GM10248 (cell line): Measurements from ENCODE around the gene DDR2.

Source experiments
- CTCF ChIA-PET: fragments of 300-600 bp; sonication (Branson Sonifier 250); formaldehyde crosslinking; extraction: SDS; loops from one replicate; lab custom pipeline; 2021; ENCODE audit warnings: antibody characterized with exemption; lab: Yijun Ruan, JAX
- POLR2A ChIA-PET: fragments of 350-650 bp; sonication (Branson Sonifier 250); formaldehyde crosslinking; extraction: SDS; loops from one replicate; lab custom pipeline; 2020; ENCODE audit warnings: antibody characterized with exemption; lab: Yijun Ruan, JAX
- DNase-seq: peaks from one replicate; pipeline ENCODE4 v3.0.0; 2012; ENCODE audit errors: extremely low spot score
- CTCF ChIP-seq: IDR thresholded peaks from 2 replicates; pipeline ENCODE4 v1.5.1; 2012; ENCODE audit warnings: mild to moderate bottlenecking, low read depth; ENCODE audit errors: extremely low read depth, missing control alignments, control extremely low read depth

The DDR2 gene

DNA sequence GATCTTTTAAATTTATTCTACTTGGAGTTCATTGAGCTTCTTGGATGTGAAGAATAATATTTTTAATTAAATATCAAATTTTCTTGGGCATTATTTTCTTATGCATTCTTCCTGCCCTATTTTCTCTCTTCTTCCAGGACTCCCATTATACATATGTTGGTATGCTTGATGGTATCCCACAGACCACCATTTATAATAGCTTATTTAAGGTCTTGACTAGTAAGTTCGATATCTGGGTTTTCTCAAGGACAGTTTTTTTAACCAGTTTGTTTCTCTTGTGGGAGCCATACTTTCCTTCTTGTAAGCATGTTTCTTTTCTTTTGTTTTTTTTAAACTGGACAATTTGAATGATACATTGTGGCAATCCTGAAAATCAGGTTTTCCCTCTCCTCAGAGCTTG, 15.4 kb upstream of the DDR2 start:
- TF ChIP-seq CTCF, result no peak

DNA sequence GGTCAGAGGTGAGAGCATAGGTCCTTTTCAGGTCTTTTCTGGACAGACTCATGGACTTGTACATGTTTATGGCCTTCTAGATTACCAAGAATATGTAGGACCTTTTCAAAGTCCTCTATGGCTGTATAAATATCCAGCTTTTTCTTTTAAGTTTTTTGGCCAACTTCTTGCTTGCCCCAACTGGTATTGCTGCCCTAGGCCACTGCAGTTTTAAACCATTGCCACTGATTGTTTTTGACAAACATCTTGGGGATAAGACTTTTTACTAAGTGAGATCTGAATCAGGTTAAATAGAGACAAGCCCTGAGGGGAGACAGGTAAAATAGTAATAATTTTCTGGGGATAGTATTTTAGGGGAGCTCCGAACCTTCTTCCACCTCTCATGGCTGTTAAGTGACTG, 14.8 kb upstream of the DDR2 start:
- TF ChIP-seq CTCF, result no peak
- CTCF ChIA-PET, result interaction anchor here (0.8 to 2.3 kb wide), 6 partner anchors 9 to 183 kb away, joined by 3 to 8 read pairs (median 4); partner anchors contain the start of gene DDR2

More for the DNA sequence above, 15.4 kb upstream of the DDR2 start:
- ChIA-PET CTCF (interaction anchor here (0.7 to 2.3 kb wide), 5 partner anchors 9 to 183 kb away, joined by 3 to 8 read pairs (median 3); partner anchors contain the start of gene DDR2), POLR2A (no interaction called here)
- no peak for DNase-seq

DNA sequence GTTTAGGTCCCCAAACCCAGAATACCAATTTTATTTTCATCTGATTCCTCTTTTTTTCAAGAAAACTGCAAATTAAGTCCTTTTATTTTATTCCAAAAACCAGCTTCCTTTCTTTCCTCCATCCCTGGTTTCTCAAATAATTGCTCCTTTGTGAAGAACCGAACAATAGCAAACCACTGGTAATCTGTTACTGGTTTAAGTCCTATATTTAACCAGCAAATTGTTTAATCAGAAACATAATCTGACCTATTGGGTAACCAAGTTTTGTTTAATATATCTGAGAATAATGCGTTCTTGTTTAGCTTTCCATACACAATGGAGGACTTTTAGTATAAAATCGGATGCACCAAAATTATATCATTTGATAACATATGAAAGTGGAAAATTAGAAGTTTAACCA, 13.2 kb upstream of the DDR2 start:
- DNase-seq, result no peak
- no peak for TF ChIP-seq CTCF
- POLR2A ChIA-PET, result no interaction called here
- CTCF ChIA-PET, result interaction anchor here (1.3 to 1.8 kb wide), 3 partner anchors 12 to 229 kb away, joined by 3 to 5 read pairs (median 4); no protein-coding TSS in a partner anchor

More for the DNA sequence above, 14.8 kb upstream of the DDR2 start:
- POLR2A ChIA-PET, result interaction anchor here (0.7 kb wide), 1 partner anchor 30 kb away, joined by 5 read pairs; no protein-coding TSS in a partner anchor
- no peak for DNase-seq

DNA sequence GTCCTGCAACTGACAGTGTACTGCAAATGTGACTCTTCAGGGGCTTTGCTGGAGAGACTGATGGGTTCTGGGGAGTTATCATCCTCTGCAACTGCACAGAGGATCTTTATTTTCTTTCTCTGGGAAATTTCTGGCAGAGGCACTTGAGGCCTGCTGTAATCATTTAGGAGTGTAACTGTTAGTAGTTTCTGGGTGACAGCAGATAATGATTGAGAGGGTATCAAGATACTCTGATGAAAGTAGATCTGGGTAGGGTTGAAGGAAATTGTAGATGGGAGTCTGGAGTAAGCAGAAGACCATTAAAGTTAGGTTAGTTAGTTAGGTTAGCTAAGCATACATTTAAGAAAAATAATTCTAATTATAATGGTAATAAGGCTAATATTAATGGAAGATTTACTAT, 11.0 kb upstream of the DDR2 start:
- CTCF ChIA-PET, result interaction anchor here (1.0 to 1.8 kb wide), 2 partner anchors 8 to 80 kb away, joined by 3 to 16 read pairs; no protein-coding TSS in a partner anchor
- TF ChIP-seq CTCF, result no peak

GRCh38 chr1:162625679-162626078, 6.6 kb upstream of the DDR2 start:
- CTCF ChIA-PET, result interaction anchor here (1.1 to 3.0 kb wide), 6 partner anchors 8 to 140 kb away, joined by 3 to 22 read pairs (median 4); no protein-coding TSS in a partner anchor
- DNase-seq, result no peak
- no peak for TF ChIP-seq CTCF
- POLR2A ChIA-PET, result no interaction called here

More for the DNA sequence above, 11.0 kb upstream of the DDR2 start:
- no peak for DNase-seq
- POLR2A ChIA-PET, result no interaction called here

GRCh38 chr1:162626094-162626493, 6.2 kb upstream of the DDR2 start:
- DNase-seq, result no peak
- ChIA-PET CTCF (interaction anchor here (0.9 to 3.0 kb wide), 10 partner anchors 9 to 140 kb away, joined by 3 to 22 read pairs (median 4); no protein-coding TSS in a partner anchor), POLR2A (no interaction called here)
- TF ChIP-seq CTCF, result no peak
